Naive thymus-derived CD4-positive, alpha-beta T cell (primary cell): ENCODE data around the gene ITGB5. TPM values are rescaled to one million over a fixed set of nuclear protein-coding genes. Genes with fewer than 3 reads are reported as not detected.
"Not testable (repeated sequence)": the region's sequence is repeated elsewhere in the genome, so short reads cannot be mapped to it uniquely, and the experiment has no call there.

Source experiments
- ATAC-seq: fragments of 150-1000 bp; cut with Tn5 transposase; 2 replicates; pipeline ENCODE4 v1.10.0; 2021; ENCODE audit warnings: mild to moderate bottlenecking, moderate library complexity
- CTCF ChIA-PET: fragments of 350-600 bp; sonication (Branson Sonifier 250); formaldehyde crosslinking; loops from one replicate; lab custom pipeline; 2021; ENCODE audit warnings: antibody characterized with exemption; lab: Charles Lee
- POLR2A ChIA-PET: fragments of 350-600 bp; sonication (Branson Sonifier 250); formaldehyde crosslinking; loops from one replicate; lab custom pipeline; 2021; ENCODE audit warnings: antibody characterized with exemption, inconsistent platforms; lab: Charles Lee
- DNase-seq, 9 donors: peaks; one replicate each; pipeline versions ENCODE4 v3.0.0 to v3.0.0-alpha.2; 2020 to 2022; ENCODE audit warnings: mixed read lengths in 1 of 9
- H3K27ac ChIP-seq: one replicate; pipeline ENCODE4 v1.7.0; 2013; ENCODE audit warnings: mild to moderate bottlenecking, low read depth, low read length, moderate library complexity
- H3K27me3 ChIP-seq, 2 donors: one replicate each; pipeline ENCODE4 v1.7.0; 2013; ENCODE audit warnings: low read length in 2 of 2, mild to moderate bottlenecking in 2 of 2, moderate library complexity in 2 of 2; ENCODE audit not compliant: control insufficient read depth in 2 of 2, insufficient read depth in 2 of 2
- H3K36me3 ChIP-seq, 3 experiments: 1 replicate in 2 of 3; 2 replicates in 1 of 3; pipeline ENCODE4 v1.7.0; 2013; ENCODE audit warnings: low read length in 3 of 3, mild to moderate bottlenecking in 3 of 3, moderate library complexity in 1 of 3; ENCODE audit not compliant: insufficient read depth in 3 of 3, control insufficient read depth in 2 of 3
- H3K4me1 ChIP-seq, 2 donors: one replicate each; pipeline ENCODE4 v1.7.0; 2013; ENCODE audit warnings: low read length in 2 of 2, mild to moderate bottlenecking in 2 of 2, moderate library complexity in 1 of 2; ENCODE audit not compliant: control insufficient read depth in 2 of 2, insufficient read depth in 2 of 2
- H3K4me3 ChIP-seq: 2 replicates; pipeline ENCODE4 v1.7.0; 2013; ENCODE audit warnings: mild to moderate bottlenecking, low read length
- H3K9me3 ChIP-seq, 3 experiments: 1 replicate in 2 of 3; 2 replicates in 1 of 3; pipeline ENCODE4 v1.7.0; 2013; ENCODE audit warnings: low read length in 3 of 3; ENCODE audit not compliant: control insufficient read depth in 2 of 3
- H3K27ac Mint-ChIP-seq, 9 donors: one replicate each; pipeline ENCODE4 v1.8.0; 2020 to 2022; ENCODE audit warnings: mixed read lengths in 9 of 9, mild to moderate bottlenecking in 8 of 9, moderate library complexity in 5 of 9, inconsistent platforms in 2 of 9
- H3K27me3 Mint-ChIP-seq, 5 donors: one replicate each; pipeline ENCODE4 v1.8.0; 2021 to 2022; ENCODE audit warnings: mixed read lengths in 5 of 5, mild to moderate bottlenecking in 1 of 5
- H3K36me3 Mint-ChIP-seq, 5 donors: one replicate each; pipeline ENCODE4 v1.8.0; 2020 to 2022; ENCODE audit warnings: mixed read lengths in 5 of 5, mild to moderate bottlenecking in 3 of 5, inconsistent platforms in 1 of 5
- H3K4me1 Mint-ChIP-seq, 7 donors: one replicate each; pipeline ENCODE4 v1.8.0; 2020 to 2022; ENCODE audit warnings: mixed read lengths in 7 of 7, mild to moderate bottlenecking in 3 of 7, inconsistent platforms in 1 of 7
- H3K4me3 Mint-ChIP-seq, 10 donors: one replicate each; pipeline ENCODE4 v1.8.0; 2020 to 2022; ENCODE audit warnings: mild to moderate bottlenecking in 10 of 10, mixed read lengths in 10 of 10, moderate library complexity in 6 of 10, inconsistent platforms in 2 of 10
- H3K9me3 Mint-ChIP-seq, 11 donors: one replicate each; pipeline ENCODE4 v1.8.0; 2020 to 2022; ENCODE audit warnings: mixed read lengths in 11 of 11, mild to moderate bottlenecking in 4 of 11, inconsistent platforms in 1 of 11, moderate library complexity in 1 of 11
- intact Hi-C, 2 donors: fragments of 100-400 bp; cut with micrococcal nuclease; formaldehyde crosslinking; loops; one replicate each; pipeline ENCODE4 v1.15.1; 2023
- polyA plus RNA-seq, 2 donors: library from polyadenylated mRNA; unstranded; fragments of 300-500 nt; fragmentation: Illumina TruSeq; gene quantifications; one replicate each; pipeline ENCODE4 v1.2.3, GENCODE V29; 2021
- total RNA-seq, 6 experiments: library from RNA in 5 of 6; stranded (reverse) in 5 of 6; gene quantifications; 1 replicate in 5 of 6; 2 replicates in 1 of 6; pipeline ENCODE4 v1.2.3 and lab custom pipeline; 2021 to 2026

The ITGB5 gene
- total and polyA plus RNA-seq, 7 experiments from 2014 or later = 0.29 to 3.5 (median 2.1) TPM; not detected in 2

GRCh38 chr3:124758851-124759635 lies 128.1 kb downstream of the ITGB5 start:
- intact Hi-C loops = no loop called here
- Histone ChIP-seq H3K4me1 (no peaks in the 10 kb centered on the region), H3K9me3 (no peaks in the 10 kb centered on the region), H3K27me3 (no peaks in the 10 kb centered on the region), H3K36me3 (no peaks in the 10 kb centered on the region), H3K4me3 (no peak overlapping the region), H3K27ac (no peak overlapping the region)
- peaks cover 0 to 1% (median 0%) of the 10 kb centered on the region in 11 donors for H3K9me3 Mint-ChIP-seq
- H3K4me1 Mint-ChIP-seq = peaks cover 0 to 7% (median 5%) of the 10 kb centered on the region in 7 donors
- DNase-seq (no peak), ATAC-seq (no peak)
- no peak overlapping the region for H3K4me3 Mint-ChIP-seq
- H3K27me3 Mint-ChIP-seq = no peaks in the 10 kb centered on the region
- POLR2A ChIA-PET = no interaction called here
- H3K27ac Mint-ChIP-seq = no peak overlapping the region
- CTCF ChIA-PET = interaction anchor here (0.7 to 4.9 kb wide), 2 partner anchors 144 to 237 kb away, joined by 11 to 73 read pairs; no protein-coding TSS in a partner anchor
- no peaks in the 10 kb centered on the region for H3K36me3 Mint-ChIP-seq

GRCh38 chr3:124757926-124758325 lies 129.2 kb downstream of the ITGB5 start:
- POLR2A ChIA-PET, H3K4me1 ChIP-seq, H3K4me3 Mint-ChIP-seq, H3K9me3 ChIP-seq, H3K27me3 ChIP-seq, H3K27ac ChIP-seq, H3K27ac Mint-ChIP-seq, H3K9me3 Mint-ChIP-seq, H3K27me3 Mint-ChIP-seq, ATAC-seq, H3K36me3 ChIP-seq, DNase-seq, H3K4me3 ChIP-seq, intact Hi-C loops, H3K36me3 Mint-ChIP-seq, H3K4me1 Mint-ChIP-seq: not testable (repeated sequence)
- CTCF ChIA-PET = interaction anchor here (4.9 kb wide), 1 partner anchor 145 kb away, joined by 73 read pairs; no protein-coding TSS in a partner anchor

- Histone ChIP-seq H3K27me3 (no peaks in the 10 kb centered on the region), H3K4me1 (no peaks in the 10 kb centered on the region), H3K27ac (no peak overlapping the region), H3K4me3 (no peak overlapping the region), H3K9me3 (no peaks in the 10 kb centered on the region), H3K36me3 (peaks cover 0 to 4% (median 0%) of the 10 kb centered on the region in 3 experiments)
- Mint-ChIP-seq H3K27me3 (peaks cover 0 to 11% (median 7%) of the 10 kb centered on the region in 5 donors), H3K36me3 (peaks cover 0 to 4% (median 0%) of the 10 kb centered on the region in 5 donors), H3K4me1 (peaks cover 0 to 1% (median 0%) of the 10 kb centered on the region in 7 donors), H3K9me3 (peaks cover 0 to 1% (median 0%) of the 10 kb centered on the region in 11 donors), H3K27ac (no peak overlapping the region), H3K4me3 (no peak overlapping the region)
- intact Hi-C loops = no loop called here
- ChIA-PET CTCF (interaction anchor here (1.4 kb wide), 1 partner anchor 9 kb away, joined by 4 read pairs; no protein-coding TSS in a partner anchor), POLR2A (no interaction called here)
- ATAC-seq = no peak
- DNase-seq = no peak
These were observed 135.1 kb downstream of the ITGB5 start for GRCh38 chr3:124752051-124752450.

- ATAC-seq (no peak), DNase-seq (no peak)
- Mint-ChIP-seq H3K9me3 (peaks cover 0 to 1% (median 0%) of the 10 kb centered on the region in 11 donors), H3K27me3 (peaks cover 0 to 11% (median 7%) of the 10 kb centered on the region in 5 donors), H3K4me1 (peaks cover 0 to 1% (median 0%) of the 10 kb centered on the region in 7 donors), H3K4me3 (no peak overlapping the region), H3K27ac (no peak overlapping the region), H3K36me3 (peaks cover 0 to 4% (median 0%) of the 10 kb centered on the region in 5 donors)
- H3K36me3 ChIP-seq = peaks cover 0 to 8% (median 2%) of the 10 kb centered on the region in 3 experiments
- no peaks in the 10 kb centered on the region for H3K27me3 ChIP-seq
- ChIA-PET CTCF (interaction anchor here (1.4 kb wide), 1 partner anchor 10 kb away, joined by 4 read pairs; no protein-coding TSS in a partner anchor), POLR2A (no interaction called here)
- no peak overlapping the region for H3K27ac ChIP-seq
- H3K9me3 ChIP-seq = no peaks in the 10 kb centered on the region
- intact Hi-C loops = no loop called here
- no peak overlapping the region for H3K4me3 ChIP-seq
- H3K4me1 ChIP-seq = no peaks in the 10 kb centered on the region
These were observed 135.7 kb downstream of the ITGB5 start for GRCh38 chr3:124751501-124751900.

GRCh38 chr3:124749877-124750276 lies 137.3 kb downstream of the ITGB5 start:
- H3K4me3 Mint-ChIP-seq, H3K9me3 ChIP-seq, H3K36me3 Mint-ChIP-seq, H3K9me3 Mint-ChIP-seq, H3K27me3 ChIP-seq, H3K4me3 ChIP-seq, H3K27ac ChIP-seq, DNase-seq, H3K27ac Mint-ChIP-seq, H3K4me1 Mint-ChIP-seq, CTCF ChIA-PET, H3K4me1 ChIP-seq, intact Hi-C loops, POLR2A ChIA-PET, ATAC-seq: not testable (repeated sequence)
- peaks cover 0 to 25% (median 5%) of the 10 kb centered on the region in 3 experiments for H3K36me3 ChIP-seq
- H3K27me3 Mint-ChIP-seq = peaks cover 0 to 11% (median 7%) of the 10 kb centered on the region in 5 donors

- Histone ChIP-seq H3K4me3 (no peak overlapping the region), H3K27me3 (no peaks in the 10 kb centered on the region), H3K36me3 (peaks cover 0 to 37% (median 6%) of the 10 kb centered on the region in 3 experiments), H3K27ac (no peak overlapping the region), H3K4me1 (no peaks in the 10 kb centered on the region), H3K9me3 (no peaks in the 10 kb centered on the region)
- peaks cover 0 to 1% (median 0%) of the 10 kb centered on the region in 7 donors for H3K4me1 Mint-ChIP-seq
- H3K4me3 Mint-ChIP-seq = no peak overlapping the region
- ChIA-PET CTCF (no interaction called here), POLR2A (no interaction called here)
- ATAC-seq (no peak), DNase-seq (no peak)
- H3K9me3 Mint-ChIP-seq = no peaks in the 10 kb centered on the region
- H3K36me3 Mint-ChIP-seq = peaks cover 0 to 12% (median 0%) of the 10 kb centered on the region in 5 donors
- intact Hi-C loops = no loop called here
- no peak overlapping the region for H3K27ac Mint-ChIP-seq
- peaks cover 0 to 11% (median 7%) of the 10 kb centered on the region in 5 donors for H3K27me3 Mint-ChIP-seq
These were observed 138.5 kb downstream of the ITGB5 start for GRCh38 chr3:124748560-124749198.
